GM10248 (cell line): ENCODE measurements around the gene GSTM4.

Source experiments
- CTCF ChIA-PET: fragments of 300-600 bp; sonication (Branson Sonifier 250); formaldehyde crosslinking; extraction: SDS; loops from one replicate; lab custom pipeline; 2021; ENCODE audit warnings: antibody characterized with exemption; lab: Yijun Ruan, JAX
- POLR2A ChIA-PET: fragments of 350-650 bp; sonication (Branson Sonifier 250); formaldehyde crosslinking; extraction: SDS; loops from one replicate; lab custom pipeline; 2020; ENCODE audit warnings: antibody characterized with exemption; lab: Yijun Ruan, JAX
- DNase-seq: peaks from one replicate; pipeline ENCODE4 v3.0.0; 2012; ENCODE audit errors: extremely low spot score
- CTCF ChIP-seq: IDR thresholded peaks from 2 replicates; pipeline ENCODE4 v1.5.1; 2012; ENCODE audit warnings: mild to moderate bottlenecking, low read depth; ENCODE audit errors: extremely low read depth, missing control alignments, control extremely low read depth

The GSTM4 gene

GRCh38 chr1:109650609-109651008 is 5.3 kb upstream of the GSTM4 start:
- ChIA-PET CTCF (interaction anchor here (0.8 to 5.9 kb wide), 17 partner anchors 8 to 333 kb away, joined by 3 to 98 read pairs (median 4); partner anchors contain the start of gene AHCYL1), POLR2A (no interaction called here)
- DNase-seq = no peak
- no peak for TF ChIP-seq CTCF

GRCh38 chr1:109652402-109652801 is 3.5 kb upstream of the GSTM4 start:
- CTCF ChIA-PET = interaction anchor here (0.8 to 5.9 kb wide), 9 partner anchors 12 to 332 kb away, joined by 3 to 98 read pairs (median 9); partner anchors contain the start of genes AHCYL1 and CYB561D1
- no peak for TF ChIP-seq CTCF
- no peak for DNase-seq
- POLR2A ChIA-PET = no interaction called here

- DNase-seq = no peak
- ChIA-PET CTCF (interaction anchor here (1.0 to 5.9 kb wide), 5 partner anchors 13 to 331 kb away, joined by 3 to 98 read pairs (median 13); partner anchors contain the start of gene AHCYL1), POLR2A (no interaction called here)
- no peak for TF ChIP-seq CTCF
Observed at GRCh38 chr1:109653306-109653705, 2.6 kb upstream of the GSTM4 start.

- no peak for TF ChIP-seq CTCF
- no peak for DNase-seq
- POLR2A ChIA-PET = no interaction called here
- CTCF ChIA-PET = interaction anchor here (1.1 to 9.3 kb wide), 6 partner anchors 9 to 330 kb away, joined by 3 to 108 read pairs (median 6); partner anchors contain the start of gene AHCYL1
Observed at GRCh38 chr1:109654519-109654918, 1.4 kb upstream of the GSTM4 start.

GRCh38 chr1:109657395-109657794 is 1.5 kb downstream of the GSTM4 start:
- POLR2A ChIA-PET = no interaction called here
- no peak for DNase-seq
- CTCF ChIA-PET = interaction anchor here (1.2 to 9.3 kb wide), 4 partner anchors 9 to 18 kb away, joined by 3 to 108 read pairs (median 4); no protein-coding TSS in a partner anchor
- no peak for TF ChIP-seq CTCF

GRCh38 chr1:109657970-109658369 is 2.1 kb downstream of the GSTM4 start:
- CTCF ChIA-PET = interaction anchor here (1.2 to 9.3 kb wide), 4 partner anchors 8 to 18 kb away, joined by 3 to 108 read pairs (median 6); no protein-coding TSS in a partner anchor
- POLR2A ChIA-PET = interaction anchor here (0.7 kb wide), 1 partner anchor 109 kb away, joined by 3 read pairs; no protein-coding TSS in a partner anchor
- DNase-seq = no peak
- TF ChIP-seq CTCF = no peak
